Brain microvascular endothelial cell (primary cell): ENCODE results near the gene TOX3.

Experiments
- DNase-seq: peaks from one replicate; pipeline ENCODE4 v3.0.0-alpha.2; 2020
- H3K27ac ChIP-seq: fragments of 250-450 bp; sonication (Bioruptor Pico); 2 replicates; pipeline ENCODE4 v1.5.1; 2020; ENCODE audit warnings: mild to moderate bottlenecking, moderate library complexity
- H3K27me3 ChIP-seq: fragments of 250-450 bp; sonication (Bioruptor Pico); replicated peaks from 2 replicates; pipeline ENCODE4 v1.5.1; 2020; ENCODE audit warnings: mild to moderate bottlenecking
- H3K36me3 ChIP-seq: fragments of 250-450 bp; sonication (Bioruptor Pico); replicated peaks from 2 replicates; pipeline ENCODE4 v1.5.1; 2020; ENCODE audit warnings: mild to moderate bottlenecking
- H3K4me3 ChIP-seq: 2 replicates; pipeline ENCODE4 v1.5.1; 2011; ENCODE audit warnings: low read depth, mild to moderate bottlenecking, control low read depth, low read length, moderate library complexity
- CTCF ChIP-seq: IDR thresholded peaks from 2 replicates; pipeline ENCODE4 v1.5.1; 2011; ENCODE audit warnings: low read depth, mild to moderate bottlenecking, moderate library complexity, low read length, control low read depth, inconsistent platforms; ENCODE audit errors: missing control alignments
- in situ Hi-C: cut with HindIII; loops from 2 replicates; pipeline ENCODE4 v1.10.0; 2017; ENCODE audit warnings: low sequenced_read_pairs, low pct_ligation_motif_present

Gene TOX3

DNA sequence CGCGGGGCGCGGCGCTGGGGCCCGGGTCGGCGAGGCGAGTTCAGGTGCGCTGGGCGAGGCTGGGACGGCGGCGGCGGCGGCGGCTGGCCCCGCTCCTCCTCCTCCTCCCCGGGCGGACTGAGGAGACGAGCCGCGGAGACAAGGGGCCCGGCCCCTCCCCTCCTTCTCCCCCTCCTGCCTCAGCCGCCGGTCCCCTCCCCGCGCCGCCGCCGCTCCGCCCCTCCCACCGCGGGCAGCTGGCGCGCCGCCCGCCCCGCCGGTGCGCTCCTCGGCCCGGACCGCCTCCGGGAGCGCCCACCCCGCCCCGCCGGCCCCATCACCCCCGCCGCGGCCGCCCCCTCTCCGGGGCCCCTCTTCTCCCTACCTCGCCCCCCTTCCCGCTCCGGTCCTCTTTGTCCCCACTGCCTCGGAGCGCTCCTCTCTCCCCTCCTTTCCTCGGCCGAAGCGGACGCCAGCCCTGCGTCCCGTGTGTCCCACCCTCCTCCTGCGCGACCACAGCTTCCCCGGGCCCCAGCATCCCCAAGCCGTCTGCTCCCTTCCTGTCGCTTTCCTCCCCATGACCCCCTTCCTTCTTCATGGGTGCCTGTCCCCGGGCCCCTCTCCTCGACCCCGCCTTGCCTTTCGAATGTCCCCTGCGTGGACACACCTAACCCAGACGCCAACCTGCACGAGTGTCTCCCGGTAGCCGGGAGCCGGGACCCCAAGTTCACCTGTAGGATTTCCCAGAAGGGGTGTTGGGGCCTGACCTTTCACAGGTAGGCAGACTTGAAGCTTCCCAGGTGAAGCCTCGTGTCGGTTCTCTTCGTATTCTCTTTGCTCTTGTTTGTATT, at the start of gene TOX3:
Gene TOX3, minus strand, starts transcription at position 140 of the 830 bp plus-strand sequence. CDS start 420 bp downstream, outside the sequence.
- TF ChIP-seq CTCF = no peak
- H3K27ac ChIP-seq = no peak within 1 kb of the TSS
- no peaks in the 10 kb centered on the region for H3K36me3 ChIP-seq
- no peak within 1 kb of the TSS for H3K4me3 ChIP-seq
- in situ Hi-C loops = no loop called here
- no peak for DNase-seq
- peaks cover 25% of the 10 kb centered on the region for H3K27me3 ChIP-seq

DNA sequence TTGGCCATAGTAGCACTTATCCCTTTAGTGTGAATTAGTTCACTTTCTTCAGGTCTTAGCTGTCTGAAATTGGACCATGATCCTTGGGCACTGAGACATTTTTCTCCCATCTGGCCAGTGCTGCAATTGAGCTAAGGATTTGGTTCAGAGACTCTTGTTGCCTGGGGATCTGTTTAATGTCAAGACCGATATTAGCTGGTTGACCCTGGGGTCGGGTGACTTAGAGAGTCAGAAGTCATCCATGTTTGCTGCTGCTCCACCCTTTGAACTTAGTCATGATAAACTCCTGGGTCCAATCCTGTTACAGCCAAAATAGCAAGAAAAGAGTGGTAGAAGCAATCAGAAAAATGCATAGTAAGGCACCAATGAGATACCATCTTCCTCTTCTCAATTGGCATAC, 45.8 kb upstream of the TOX3 start:
- no peak for TF ChIP-seq CTCF
- Histone ChIP-seq H3K27ac (no peak overlapping the region), H3K36me3 (no peaks in the 10 kb centered on the region), H3K27me3 (no peaks in the 10 kb centered on the region), H3K4me3 (no peak overlapping the region)
- in situ Hi-C loops = no loop called here
- no peak for DNase-seq

DNA sequence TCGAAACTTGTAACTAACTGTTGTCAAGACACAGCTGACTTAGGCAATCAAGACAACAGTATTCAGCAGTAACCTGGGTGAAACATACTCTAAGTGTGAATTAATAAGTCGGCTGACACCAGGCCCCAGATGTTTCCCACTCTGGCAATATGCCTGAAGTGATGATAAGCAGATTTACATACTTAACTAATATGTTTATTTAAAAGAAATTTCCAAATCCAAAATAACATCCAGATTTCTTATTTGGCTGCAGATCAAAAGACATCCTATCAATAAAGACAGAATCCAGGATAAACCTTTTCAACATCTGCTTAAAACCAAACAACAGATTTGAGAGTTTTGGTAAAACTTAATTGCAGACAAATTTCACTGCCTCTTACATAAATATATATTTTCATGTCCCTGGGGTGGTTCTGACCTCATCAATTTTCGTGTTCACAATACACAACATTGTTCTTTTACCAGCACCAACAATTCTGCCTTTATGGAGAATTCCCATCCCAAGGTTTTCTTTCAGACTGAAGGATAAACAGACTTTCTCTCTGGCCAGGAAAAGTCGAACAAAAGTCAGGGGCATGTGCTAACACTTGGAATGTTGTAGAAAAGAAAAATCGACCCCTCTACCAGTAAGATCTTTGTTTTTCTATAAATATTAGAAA, 45.1 kb upstream of the TOX3 start:
- Histone ChIP-seq H3K27ac (no peak overlapping the region), H3K4me3 (no peak overlapping the region), H3K36me3 (no peaks in the 10 kb centered on the region), H3K27me3 (no peaks in the 10 kb centered on the region)
- in situ Hi-C loops = no loop called here
- DNase-seq = no peak
- no peak for TF ChIP-seq CTCF

GRCh38 chr16:52591471-52591870, 44.5 kb upstream of the TOX3 start:
- no peak for TF ChIP-seq CTCF
- in situ Hi-C loops = no loop called here
- no peaks in the 10 kb centered on the region for H3K36me3 ChIP-seq
- DNase-seq = no peak
- no peak overlapping the region for H3K27ac ChIP-seq
- H3K4me3 ChIP-seq = no peak overlapping the region
- H3K27me3 ChIP-seq = no peaks in the 10 kb centered on the region

DNA sequence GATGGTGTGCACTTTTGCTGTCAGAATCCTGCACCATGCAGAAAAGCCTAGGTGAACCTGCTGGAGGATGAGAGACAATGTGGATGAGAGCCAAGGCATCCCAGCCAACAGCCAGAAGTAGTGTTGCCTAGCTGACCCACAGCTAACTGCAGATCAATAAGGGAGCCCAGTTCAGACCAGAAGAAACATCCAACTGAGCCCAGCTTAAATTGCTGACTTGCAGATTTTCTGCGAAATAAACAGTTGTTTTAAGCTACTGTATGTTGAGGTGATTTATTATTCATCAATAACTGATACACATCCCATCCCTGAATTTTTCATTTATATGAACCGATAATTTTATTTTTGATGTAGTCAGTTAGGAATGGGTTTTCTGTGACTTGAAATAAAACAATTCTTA, 39.2 kb upstream of the TOX3 start:
- TF ChIP-seq CTCF = no peak
- DNase-seq = no peak
- Histone ChIP-seq H3K27me3 (no peaks in the 10 kb centered on the region), H3K36me3 (no peaks in the 10 kb centered on the region), H3K4me3 (no peak overlapping the region), H3K27ac (no peak overlapping the region)
- in situ Hi-C loops = no loop called here
